ENCODE measurements around the gene RIOX2. TPM values are rescaled to one million over a fixed set of nuclear protein-coding genes. Genes with fewer than 3 reads are reported as not detected.

The RIOX2 gene
- total RNA-seq, 1 donor from 2014 or later = 34.8 TPM

DNA sequence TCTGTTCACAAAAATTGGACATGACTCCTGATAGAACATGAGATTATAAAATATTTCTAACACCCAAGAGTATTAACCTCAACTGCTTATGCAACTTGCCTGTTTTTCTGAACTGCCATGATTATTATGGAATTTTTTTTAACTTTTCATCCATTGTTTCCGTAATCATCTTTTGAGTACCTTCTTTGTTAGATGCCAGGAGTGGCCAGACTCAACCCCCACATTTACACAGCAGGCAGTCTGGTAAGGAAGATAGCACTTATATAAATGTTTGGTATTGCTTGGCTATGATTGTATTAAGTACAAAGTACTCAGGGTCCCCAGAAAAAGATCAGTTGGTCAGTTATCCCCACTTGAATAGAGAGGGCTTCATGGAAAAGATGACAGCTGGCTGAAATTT is 76.1 kb downstream of the RIOX2 start:
- H3K27ac Mint-ChIP-seq = no peak overlapping the region
- DNase-seq (no peak), ATAC-seq (ENCODE audit: low read depth) (no peak)
- TF ChIP-seq, protein P1, sequence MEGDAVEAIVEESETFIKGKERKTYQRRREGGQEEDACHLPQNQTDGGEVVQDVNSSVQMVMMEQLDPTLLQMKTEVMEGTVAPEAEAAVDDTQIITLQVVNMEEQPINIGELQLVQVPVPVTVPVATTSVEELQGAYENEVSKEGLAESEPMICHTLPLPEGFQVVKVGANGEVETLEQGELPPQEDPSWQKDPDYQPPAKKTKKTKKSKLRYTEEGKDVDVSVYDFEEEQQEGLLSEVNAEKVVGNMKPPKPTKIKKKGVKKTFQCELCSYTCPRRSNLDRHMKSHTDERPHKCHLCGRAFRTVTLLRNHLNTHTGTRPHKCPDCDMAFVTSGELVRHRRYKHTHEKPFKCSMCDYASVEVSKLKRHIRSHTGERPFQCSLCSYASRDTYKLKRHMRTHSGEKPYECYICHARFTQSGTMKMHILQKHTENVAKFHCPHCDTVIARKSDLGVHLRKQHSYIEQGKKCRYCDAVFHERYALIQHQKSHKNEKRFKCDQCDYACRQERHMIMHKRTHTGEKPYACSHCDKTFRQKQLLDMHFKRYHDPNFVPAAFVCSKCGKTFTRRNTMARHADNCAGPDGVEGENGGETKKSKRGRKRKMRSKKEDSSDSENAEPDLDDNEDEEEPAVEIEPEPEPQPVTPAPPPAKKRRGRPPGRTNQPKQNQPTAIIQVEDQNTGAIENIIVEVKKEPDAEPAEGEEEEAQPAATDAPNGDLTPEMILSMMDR (IDR thresholded peaks at IDR 0.05) = no peak
- POLR2A ChIA-PET = no interaction called here
- H3K4me1 Mint-ChIP-seq = peaks cover 11% of the 10 kb centered on the region
- H3K4me3 Mint-ChIP-seq = no peak overlapping the region
- no peaks in the 10 kb centered on the region for H3K27me3 Mint-ChIP-seq
- no peaks in the 10 kb centered on the region for H3K9me3 Mint-ChIP-seq
- H3K36me3 Mint-ChIP-seq (ENCODE audit: low read depth) = no peaks in the 10 kb centered on the region
- CTCF ChIA-PET = no interaction called here
- intact Hi-C loops (cut with micrococcal nuclease) = no loop called here

DNA sequence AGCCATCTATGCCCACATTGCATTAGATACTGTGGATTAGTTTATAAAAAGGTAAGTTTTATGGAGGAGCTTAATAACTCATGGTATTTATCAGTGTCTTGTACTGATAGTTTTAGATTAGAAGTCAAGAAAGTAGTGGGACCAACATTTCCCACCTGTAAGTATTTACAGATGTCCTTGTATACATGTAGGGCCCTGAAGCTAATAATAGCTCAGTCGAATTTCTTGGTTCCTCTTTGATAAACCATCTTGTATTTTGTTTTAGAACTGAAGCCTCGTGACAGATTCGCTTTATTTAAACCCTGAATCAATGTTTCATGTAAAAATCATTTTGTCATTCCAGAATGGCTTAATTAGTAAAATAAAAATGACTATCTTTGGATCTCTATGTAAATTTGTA is 77.0 kb downstream of the RIOX2 start:
- ChIA-PET POLR2A (no interaction called here), CTCF (no interaction called here)
- intact Hi-C loops (cut with micrococcal nuclease) = no loop called here
- DNase-seq = no peak
- Mint-ChIP-seq H3K27me3 (no peaks in the 10 kb centered on the region), H3K4me3 (no peak overlapping the region), H3K36me3 (ENCODE audit: low read depth) (no peaks in the 10 kb centered on the region), H3K9me3 (no peaks in the 10 kb centered on the region), H3K27ac (no peak overlapping the region), H3K4me1 (peaks cover 11% of the 10 kb centered on the region)
- TF ChIP-seq, protein P1 (IDR thresholded peaks at IDR 0.05) = no peak
- ATAC-seq (ENCODE audit: low read depth) = no peak

DNA sequence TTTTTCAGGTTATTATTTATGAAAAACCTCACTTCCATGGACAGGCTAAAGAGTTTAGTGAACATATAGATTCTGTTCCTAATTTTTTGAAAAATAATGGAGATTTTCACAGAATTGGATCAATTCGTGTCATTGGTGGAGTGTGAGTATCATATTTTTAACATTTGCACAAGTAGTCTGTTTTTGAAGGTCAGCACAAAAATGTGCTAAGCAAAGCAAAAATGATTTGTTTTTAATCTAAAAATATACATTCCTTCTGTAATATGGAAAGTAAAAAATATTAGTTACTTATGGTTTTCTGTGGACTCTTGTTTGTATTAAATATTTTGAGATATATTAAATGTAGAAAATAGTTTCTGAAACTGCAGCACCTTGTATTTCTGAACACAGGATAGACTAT is 79.4 kb downstream of the RIOX2 start:
- H3K4me3 Mint-ChIP-seq = no peak overlapping the region
- peaks cover 11% of the 10 kb centered on the region for H3K4me1 Mint-ChIP-seq
- CTCF ChIA-PET = no interaction called here
- POLR2A ChIA-PET = no interaction called here
- TF ChIP-seq, protein P1 (IDR thresholded peaks at IDR 0.05) = no peak
- intact Hi-C loops (cut with micrococcal nuclease) = no loop called here
- DNase-seq = no peak
- H3K36me3 Mint-ChIP-seq (ENCODE audit: low read depth) = no peaks in the 10 kb centered on the region
- H3K27ac Mint-ChIP-seq = no peak overlapping the region
- ATAC-seq (ENCODE audit: low read depth) = no peak
- no peaks in the 10 kb centered on the region for H3K9me3 Mint-ChIP-seq
- no peaks in the 10 kb centered on the region for H3K27me3 Mint-ChIP-seq

Other genes with a start within 250 kb of the RIOX2 start
- gene ARL6, start 207.7 kb downstream of the RIOX2 start, total RNA-seq = 2.5 and 4.2 TPM in 2 replicates
- 1.5 TPM in 2 replicates for gene CRYBG3, start 150.4 kb downstream of the RIOX2 start, total RNA-seq
- not detected in 2 replicates for gene GABRR3, start 62.9 kb upstream of the RIOX2 start, total RNA-seq
- not detected in 2 replicates for gene OR5AC2, start 114.7 kb upstream of the RIOX2 start, total RNA-seq
- not detected in 2 replicates for gene OR5H1, start 158.3 kb upstream of the RIOX2 start, total RNA-seq
- gene OR5H14, start 175.0 kb upstream of the RIOX2 start, total RNA-seq = 0.02 TPM in 1 of 2 replicates, not detected in the other
- gene OR5H15, start 194.3 kb upstream of the RIOX2 start, total RNA-seq = not detected in 2 replicates

All from activated B cell treated with CpG ODN at 0.5 μM for 24 hours (primary cell).